Ascending aorta (tissue), 2 donors: Measurements from ENCODE around the gene HECW1. TPM values are rescaled to one million over a fixed set of nuclear protein-coding genes. Genes with fewer than 3 reads are reported as not detected.
A peak's percentile ranks its signal among the peaks of the same experiment; 100 is the strongest.

Experiments used
- DNase-seq, 2 donors: peaks; one replicate each; pipeline ENCODE4 v3.0.0-alpha.2; 2019; ENCODE audit warnings: low spot score in 2 of 2
- H3K27ac ChIP-seq, 2 donors: fragments of 200-600 bp; sonication (generic); one replicate each; pipeline ENCODE4 v1.5.1; 2016 to 2017; ENCODE audit warnings: mild to moderate bottlenecking in 1 of 2
- H3K27me3 ChIP-seq: fragments of 200-600 bp; sonication (generic); one replicate; pipeline ENCODE4 v1.5.1; 2017
- H3K36me3 ChIP-seq, 2 donors: fragments of 200-600 bp; sonication (generic); one replicate each; pipeline ENCODE4 v1.5.1; 2016
- H3K4me1 ChIP-seq, 2 donors: fragments of 200-600 bp; sonication (generic); one replicate each; pipeline ENCODE4 v1.5.1; 2016 to 2017; ENCODE audit warnings: mild to moderate bottlenecking in 1 of 2
- H3K4me3 ChIP-seq, 2 donors: fragments of 200-600 bp; sonication (generic); one replicate each; pipeline ENCODE4 v1.5.1; 2016 to 2017; ENCODE audit warnings: mild to moderate bottlenecking in 1 of 2
- H3K9me3 ChIP-seq, 2 donors: fragments of 200-600 bp; sonication (generic); one replicate each; pipeline ENCODE4 v1.5.1; 2016
- intact Hi-C: fragments of 100-400 bp; cut with DNase I; formaldehyde crosslinking; loops from one replicate; pipeline ENCODE4 v1.15.1; 2023
- total RNA-seq: library from RNA; depleted of rRNA; stranded (reverse); fragments of >200 nt; gene quantifications from one replicate; pipeline ENCODE4 v1.1.0, GENCODE V29; 2016
- TF ChIP-seq, protein P1 (sequence below), 3 experiments: fragments of 200-600 bp in 2 of 3; fragments of 450-650 bp in 1 of 3; sonication (generic) in 2 of 3; IDR thresholded peaks; one replicate each; pipeline ENCODE4 v1.5.1; 2016 to 2019; ENCODE audit warnings: antibody characterized with exemption in 3 of 3, mild to moderate bottlenecking in 1 of 3, moderate library complexity in 1 of 3

The HECW1 gene
- total RNA-seq, 1 donor from 2014 or later: not detected

DNA sequence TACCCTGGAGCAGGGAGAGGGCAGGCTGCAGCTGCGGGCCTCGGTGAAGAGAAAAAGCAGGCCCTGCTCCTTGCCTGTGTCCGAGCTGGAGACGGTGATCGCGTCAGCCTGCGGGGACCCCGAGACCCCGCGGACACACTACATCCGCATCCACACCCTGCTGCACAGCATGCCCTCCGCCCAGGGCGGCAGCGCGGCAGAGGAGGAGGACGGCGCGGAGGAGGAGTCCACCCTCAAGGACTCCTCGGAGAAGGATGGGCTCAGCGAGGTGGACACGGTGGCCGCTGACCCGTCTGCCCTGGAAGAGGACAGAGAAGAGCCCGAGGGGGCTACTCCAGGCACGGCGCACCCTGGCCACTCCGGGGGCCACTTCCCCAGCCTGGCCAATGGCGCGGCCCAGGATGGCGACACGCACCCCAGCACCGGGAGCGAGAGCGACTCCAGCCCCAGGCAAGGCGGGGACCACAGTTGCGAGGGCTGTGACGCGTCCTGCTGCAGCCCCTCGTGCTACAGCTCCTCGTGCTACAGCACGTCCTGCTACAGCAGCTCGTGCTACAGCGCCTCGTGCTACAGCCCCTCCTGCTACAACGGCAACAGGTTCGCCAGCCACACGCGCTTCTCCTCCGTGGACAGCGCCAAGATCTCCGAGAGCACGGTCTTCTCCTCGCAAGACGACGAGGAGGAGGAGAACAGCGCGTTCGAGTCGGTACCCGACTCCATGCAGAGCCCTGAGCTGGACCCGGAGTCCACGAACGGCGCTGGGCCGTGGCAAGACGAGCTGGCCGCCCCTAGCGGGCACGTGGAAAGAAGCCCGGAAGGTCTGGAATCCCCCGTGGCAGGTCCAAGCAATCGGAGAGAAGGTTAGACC lies 332.5 kb downstream of the HECW1 start:
- no peak for DNase-seq
- H3K27me3 ChIP-seq: no peaks in the 10 kb centered on the region

DNA sequence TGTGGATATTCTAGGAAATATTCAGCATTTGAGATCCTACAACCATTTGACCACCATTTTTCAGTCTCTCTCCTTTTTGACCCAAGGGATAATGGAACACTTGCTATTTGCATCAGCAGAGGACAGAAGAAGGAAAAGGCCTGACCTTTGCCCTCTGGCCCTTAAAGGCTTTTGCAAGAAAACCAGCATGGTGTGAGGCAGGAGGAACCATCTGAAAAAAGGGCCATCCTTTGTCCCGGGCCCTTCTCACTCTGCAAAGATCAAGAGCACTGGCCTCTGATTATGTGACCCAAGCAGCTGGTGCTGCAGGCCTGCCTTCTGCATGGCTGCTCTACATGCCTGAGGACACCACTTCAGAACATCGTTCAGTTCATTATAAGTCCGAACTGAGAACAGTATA lies 337.1 kb downstream of the HECW1 start:
- Histone ChIP-seq H3K4me3 (no peak overlapping the region), H3K36me3 (no peaks in the 10 kb centered on the region), H3K9me3 (no peaks in the 10 kb centered on the region), H3K27ac (no peak overlapping the region), H3K4me1 (no peaks in the 10 kb centered on the region), H3K27me3 (no peaks in the 10 kb centered on the region)
- intact Hi-C loops: no loop called here
- TF ChIP-seq, protein P1, sequence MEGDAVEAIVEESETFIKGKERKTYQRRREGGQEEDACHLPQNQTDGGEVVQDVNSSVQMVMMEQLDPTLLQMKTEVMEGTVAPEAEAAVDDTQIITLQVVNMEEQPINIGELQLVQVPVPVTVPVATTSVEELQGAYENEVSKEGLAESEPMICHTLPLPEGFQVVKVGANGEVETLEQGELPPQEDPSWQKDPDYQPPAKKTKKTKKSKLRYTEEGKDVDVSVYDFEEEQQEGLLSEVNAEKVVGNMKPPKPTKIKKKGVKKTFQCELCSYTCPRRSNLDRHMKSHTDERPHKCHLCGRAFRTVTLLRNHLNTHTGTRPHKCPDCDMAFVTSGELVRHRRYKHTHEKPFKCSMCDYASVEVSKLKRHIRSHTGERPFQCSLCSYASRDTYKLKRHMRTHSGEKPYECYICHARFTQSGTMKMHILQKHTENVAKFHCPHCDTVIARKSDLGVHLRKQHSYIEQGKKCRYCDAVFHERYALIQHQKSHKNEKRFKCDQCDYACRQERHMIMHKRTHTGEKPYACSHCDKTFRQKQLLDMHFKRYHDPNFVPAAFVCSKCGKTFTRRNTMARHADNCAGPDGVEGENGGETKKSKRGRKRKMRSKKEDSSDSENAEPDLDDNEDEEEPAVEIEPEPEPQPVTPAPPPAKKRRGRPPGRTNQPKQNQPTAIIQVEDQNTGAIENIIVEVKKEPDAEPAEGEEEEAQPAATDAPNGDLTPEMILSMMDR (IDR thresholded peaks at IDR 0.05): no peak
- DNase-seq: no peak

More for the DNA sequence above, 332.5 kb downstream of the HECW1 start:
- intact Hi-C loops: no loop called here
- H3K36me3 ChIP-seq: no peaks in the 10 kb centered on the region
- no peak overlapping the region for H3K4me3 ChIP-seq
- H3K27ac ChIP-seq: no peak overlapping the region
- no peaks in the 10 kb centered on the region for H3K4me1 ChIP-seq
- TF ChIP-seq, protein P1 (IDR thresholded peaks at IDR 0.05): no peak
- H3K9me3 ChIP-seq: no peaks in the 10 kb centered on the region

DNA sequence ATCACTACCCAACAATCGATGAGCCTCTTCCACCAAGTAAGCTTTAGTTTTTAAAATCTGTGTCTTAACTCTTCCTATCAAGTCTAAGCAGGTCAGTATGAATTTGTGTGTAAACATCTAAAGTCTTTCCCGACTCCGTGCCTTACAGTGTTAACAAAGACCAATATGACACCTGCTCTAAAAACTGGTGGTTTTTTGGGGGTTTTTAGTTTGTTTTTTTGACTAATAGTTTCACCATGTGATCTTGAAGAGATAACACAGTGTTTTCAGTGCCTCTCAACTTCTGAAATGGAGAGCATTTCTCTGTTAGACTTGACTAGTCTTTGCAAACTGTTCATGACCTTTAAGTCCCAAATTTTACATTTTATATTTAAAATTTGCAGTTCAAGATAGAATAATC lies 338.4 kb downstream of the HECW1 start:
- Histone ChIP-seq H3K9me3 (no peaks in the 10 kb centered on the region), H3K4me1 (no peaks in the 10 kb centered on the region), H3K27me3 (no peaks in the 10 kb centered on the region), H3K27ac (no peak overlapping the region), H3K36me3 (no peaks in the 10 kb centered on the region), H3K4me3 (no peak overlapping the region)
- no peak for DNase-seq
- intact Hi-C loops: no loop called here
- TF ChIP-seq, protein P1 (IDR thresholded peaks at IDR 0.05): no peak

DNA sequence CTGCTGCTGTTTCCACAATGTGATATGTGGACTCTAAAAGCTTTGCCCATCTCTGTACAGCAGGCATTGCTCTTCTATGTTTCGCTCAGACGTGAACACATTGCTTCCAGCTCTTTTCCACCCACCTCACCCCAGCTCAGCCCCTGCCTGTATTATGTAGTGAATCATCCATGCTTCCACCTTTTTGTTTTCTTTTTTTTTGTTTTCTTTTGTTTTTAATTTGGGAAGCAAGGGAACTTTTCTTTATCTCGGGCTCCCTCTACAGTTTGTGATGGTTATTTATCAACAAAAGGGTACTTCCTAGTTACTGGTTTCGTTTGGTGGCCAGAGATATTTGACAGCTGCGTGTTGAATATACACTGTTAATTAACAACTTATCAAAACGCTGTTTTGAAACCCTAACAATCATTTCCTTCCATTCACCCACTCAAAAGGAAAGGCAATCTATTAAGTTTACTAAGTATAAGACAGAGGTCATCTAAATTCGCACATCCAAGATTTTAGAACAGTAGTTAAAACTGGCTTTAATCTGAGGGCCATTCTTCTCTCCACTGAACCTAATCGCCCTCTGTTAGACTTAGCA lies 342.6 kb downstream of the HECW1 start:
- no peak overlapping the region for H3K4me3 ChIP-seq
- no peak overlapping the region for H3K27ac ChIP-seq
- H3K4me1 ChIP-seq: no peaks in the 10 kb centered on the region
- intact Hi-C loops: no loop called here
- no peak for DNase-seq
- H3K36me3 ChIP-seq: no peaks in the 10 kb centered on the region
- TF ChIP-seq, protein P1 (IDR thresholded peaks at IDR 0.05): peak in 2 of 3 experiments; percentile 11 to 37
- no peaks in the 10 kb centered on the region for H3K9me3 ChIP-seq
- H3K27me3 ChIP-seq: no peaks in the 10 kb centered on the region

DNA sequence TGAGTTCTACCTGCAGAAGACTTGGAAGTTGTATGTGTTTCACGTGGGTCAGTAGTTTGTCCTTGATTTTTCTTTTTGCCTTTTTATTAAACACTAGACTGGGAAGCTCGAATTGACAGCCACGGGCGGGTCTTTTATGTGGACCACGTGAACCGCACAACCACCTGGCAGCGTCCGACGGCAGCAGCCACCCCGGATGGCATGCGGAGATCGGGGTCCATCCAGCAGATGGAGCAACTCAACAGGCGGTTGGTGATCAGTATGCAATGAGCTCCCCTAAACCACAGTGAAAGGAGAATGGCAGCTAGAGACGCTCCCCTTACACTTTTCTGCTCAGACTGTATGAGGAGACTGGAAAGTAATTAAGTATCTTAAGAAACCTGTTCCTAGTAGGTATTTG lies 343.8 kb downstream of the HECW1 start:
- intact Hi-C loops: no loop called here
- no peaks in the 10 kb centered on the region for H3K4me1 ChIP-seq

More for the DNA sequence above, 343.8 kb downstream of the HECW1 start:
- H3K9me3 ChIP-seq: no peaks in the 10 kb centered on the region
- H3K27me3 ChIP-seq: no peaks in the 10 kb centered on the region
- TF ChIP-seq, protein P1 (IDR thresholded peaks at IDR 0.05): no peak
- H3K36me3 ChIP-seq: no peaks in the 10 kb centered on the region
- no peak overlapping the region for H3K27ac ChIP-seq
- no peak overlapping the region for H3K4me3 ChIP-seq
- DNase-seq: no peak
